H1 (cell line): ENCODE data around the gene CYP4V2. TPM values are rescaled to one million over a fixed set of nuclear protein-coding genes. Genes with fewer than 3 reads are reported as not detected.

Experiments
- BACH1 ChIP-seq: IDR thresholded peaks from 2 replicates; pipeline ENCODE4 v1.6.1; 2012; ENCODE audit warnings: low read length, improper control_type of control experiment
- CHD7 ChIP-seq: fragments of 300-600 bp; sonication (generic); IDR thresholded peaks from 2 replicates; pipeline ENCODE4 v1.7.1; 2012; ENCODE audit warnings: low read length, moderate library complexity, mild to moderate bottlenecking, inconsistent platforms; ENCODE audit not compliant: insufficient replicate concordance
- EZH2 ChIP-seq: fragments of 200-600 bp; sonication (generic); IDR thresholded peaks from 2 replicates; pipeline ENCODE4 v1.7.1; 2012; ENCODE audit warnings: low read depth, mild to moderate bottlenecking, moderate library complexity, low read length, inconsistent platforms; ENCODE audit not compliant: severe bottlenecking
- FOSL1 ChIP-seq: IDR thresholded peaks from 2 replicates; pipeline ENCODE4 v1.6.1; 2011; ENCODE audit warnings: mild to moderate bottlenecking, low read depth, low read length, moderate library complexity; ENCODE audit not compliant: insufficient read depth
- HDAC6 ChIP-seq: IDR thresholded peaks from one replicate; pipeline ENCODE4 v1.7.1; 2012; ENCODE audit warnings: low read depth, mild to moderate bottlenecking, inconsistent platforms, low read length, moderate library complexity
- MAFK ChIP-seq: IDR thresholded peaks from 2 replicates; pipeline ENCODE4 v1.6.1; 2012; ENCODE audit warnings: low read depth, mild to moderate bottlenecking, improper control_type of control experiment, low read length
- POLR2A ChIP-seq, 2 experiments: IDR thresholded peaks; 1 replicate in 1 of 2; 2 replicates in 1 of 2; pipeline ENCODE4 v1.6.1; 2011; ENCODE audit warnings: low read depth in 2 of 2, low read length in 2 of 2, mild to moderate bottlenecking in 2 of 2; ENCODE audit errors: control extremely low read depth in 1 of 2
- TBP ChIP-seq: IDR thresholded peaks from 2 replicates; pipeline ENCODE4 v1.6.1; 2011; ENCODE audit warnings: low read depth, low read length, improper control_type of control experiment
- polyA plus RNA-seq, 7 experiments: library from polyadenylated mRNA; depleted of rRNA in 3 of 7; stranded (reverse) in 5 of 7; unstranded in 2 of 7; fragments of >200 nt in 5 of 7; fragments of 200-250 nt in 2 of 7; gene quantifications; 1 replicate in 5 of 7; 2 replicates in 1 of 7; 4 replicates in 1 of 7; pipeline versions ENCODE4 v1.2.1 to v1.2.3, GENCODE V29; 2011 to 2013; ENCODE audit warnings: missing spikeins in 2 of 7, mixed read lengths in 2 of 7
- total RNA-seq: library from RNA; stranded (reverse); fragmentation: NEBNext Ultra II Directional; extraction: Animal tissue kit (Norgen Biotek cat#: 25700); gene quantifications from 2 replicates; pipeline ENCODE4 v1.2.1, GENCODE V29; 2021
- TF ChIP-seq, protein P1 (sequence below): IDR thresholded peaks from 2 replicates; pipeline ENCODE4 v1.6.1; 2012; ENCODE audit warnings: inconsistent platforms

The CYP4V2 gene
- total and polyA plus RNA-seq, 2 of the 8 experiments (the other 6 are each of a cell fraction or from before 2014, with no cell fraction given), result 0.65 to 1.0 TPM

DNA sequence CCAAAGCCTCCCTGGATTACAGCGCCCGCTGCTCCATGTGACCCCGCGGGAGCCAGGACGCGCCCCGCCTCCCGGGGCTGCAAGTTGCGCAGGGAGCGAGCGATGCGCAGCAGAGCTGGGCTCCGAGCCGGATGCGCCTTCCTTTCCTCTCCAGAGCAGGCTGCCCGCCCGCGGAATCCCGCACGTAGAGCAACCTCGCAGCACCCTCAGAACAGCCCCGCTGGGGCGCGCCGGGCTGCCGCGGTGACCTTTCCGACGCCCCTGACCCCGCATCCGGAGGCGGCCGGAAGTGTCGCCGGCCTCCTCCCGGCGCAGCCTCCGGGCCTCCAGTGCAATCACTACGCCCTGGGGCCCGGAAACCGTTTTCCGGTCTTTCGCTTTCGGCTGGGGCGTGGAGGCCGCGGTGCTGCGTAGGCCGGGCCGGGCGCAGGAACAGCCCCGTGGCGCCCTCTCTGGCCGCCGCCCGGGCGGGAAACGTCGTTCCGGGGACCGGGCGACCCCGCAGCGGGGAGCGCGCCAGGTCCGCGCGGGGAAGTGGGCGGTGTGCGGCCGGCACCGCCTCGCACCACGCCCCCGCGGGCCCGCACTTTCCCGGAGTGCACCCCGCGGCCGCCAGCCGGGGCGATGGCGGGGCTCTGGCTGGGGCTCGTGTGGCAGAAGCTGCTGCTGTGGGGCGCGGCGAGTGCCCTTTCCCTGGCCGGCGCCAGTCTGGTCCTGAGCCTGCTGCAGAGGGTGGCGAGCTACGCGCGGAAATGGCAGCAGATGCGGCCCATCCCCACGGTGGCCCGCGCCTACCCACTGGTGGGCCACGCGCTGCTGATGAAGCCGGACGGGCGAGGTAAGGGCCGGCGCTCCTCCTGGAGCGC is at the start of gene CYP4V2 (continued):
- TF ChIP-seq CHD7 (no peak), TBP (no peak), POLR2A (IDR thresholded peaks at IDR 0.05; ENCODE audit: control extremely low read depth in 1 of 2, low read depth in 2 of 2, low read length in 2 of 2) (peak in 1 of 2 experiments; percentile 53; a peak in 2 of 3 replicates), EZH2 (peak; percentile 28), HDAC6 (no peak), FOSL1 (no peak), MAFK (no peak), BACH1 (peak; percentile 29; the same call in 1 of the 2 replicates)
- TF ChIP-seq, protein P1, sequence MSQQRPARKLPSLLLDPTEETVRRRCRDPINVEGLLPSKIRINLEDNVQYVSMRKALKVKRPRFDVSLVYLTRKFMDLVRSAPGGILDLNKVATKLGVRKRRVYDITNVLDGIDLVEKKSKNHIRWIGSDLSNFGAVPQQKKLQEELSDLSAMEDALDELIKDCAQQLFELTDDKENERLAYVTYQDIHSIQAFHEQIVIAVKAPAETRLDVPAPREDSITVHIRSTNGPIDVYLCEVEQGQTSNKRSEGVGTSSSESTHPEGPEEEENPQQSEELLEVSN, result peak; percentile 14; the same call in 1 of the 2 replicates
